Muscle of back (tissue), 13 donors: ENCODE measurements around the gene IL4I1. TPM values are rescaled to one million over a fixed set of nuclear protein-coding genes. Genes with fewer than 3 reads are reported as not detected.
"Not testable (repeated sequence)": the region's sequence is repeated elsewhere in the genome, so short reads cannot be mapped to it uniquely, and the experiment has no call there.

ENCODE experiments used
- DNase-seq, 3 donors: peaks; one replicate each; pipeline versions ENCODE4 v3.0.0 to v3.0.0-alpha.2; 2013
- long read RNA-seq, 9 donors: transcript quantifications; one replicate each; lab custom pipeline, GENCODE V29; 2026
- polyA plus RNA-seq, 10 donors: library from polyadenylated mRNA; unstranded; fragments of 120-200 nt; gene quantifications; one replicate each; pipeline ENCODE4 v1.2.1, GENCODE V29; 2013; ENCODE audit not compliant: insufficient read length in 10 of 10

IL4I1 gene
- 1 to 10 TPM in 3 of 10 donors, under 1 TPM in 7; 0.46 to 1.2 (median 0.81) TPM for polyA plus RNA-seq
- long read RNA-seq, donor 1 = 0 reads
- long read RNA-seq, donor 2 = 0 reads
- long read RNA-seq, donor 3 = 0 reads
- long read RNA-seq, donor 4 = 0 reads
- long read RNA-seq, donor 5, partial matches to known transcripts = 0 of 1 reads
- long read RNA-seq, donor 5, other reads (novel, unspliced or antisense) = 0 of 1 reads
- long read RNA-seq, donor 6 = 0 reads
- long read RNA-seq, donor 7 = 0 reads
- long read RNA-seq, donor 8 = 0 reads
- long read RNA-seq, donor 9 = 0 reads

DNA sequence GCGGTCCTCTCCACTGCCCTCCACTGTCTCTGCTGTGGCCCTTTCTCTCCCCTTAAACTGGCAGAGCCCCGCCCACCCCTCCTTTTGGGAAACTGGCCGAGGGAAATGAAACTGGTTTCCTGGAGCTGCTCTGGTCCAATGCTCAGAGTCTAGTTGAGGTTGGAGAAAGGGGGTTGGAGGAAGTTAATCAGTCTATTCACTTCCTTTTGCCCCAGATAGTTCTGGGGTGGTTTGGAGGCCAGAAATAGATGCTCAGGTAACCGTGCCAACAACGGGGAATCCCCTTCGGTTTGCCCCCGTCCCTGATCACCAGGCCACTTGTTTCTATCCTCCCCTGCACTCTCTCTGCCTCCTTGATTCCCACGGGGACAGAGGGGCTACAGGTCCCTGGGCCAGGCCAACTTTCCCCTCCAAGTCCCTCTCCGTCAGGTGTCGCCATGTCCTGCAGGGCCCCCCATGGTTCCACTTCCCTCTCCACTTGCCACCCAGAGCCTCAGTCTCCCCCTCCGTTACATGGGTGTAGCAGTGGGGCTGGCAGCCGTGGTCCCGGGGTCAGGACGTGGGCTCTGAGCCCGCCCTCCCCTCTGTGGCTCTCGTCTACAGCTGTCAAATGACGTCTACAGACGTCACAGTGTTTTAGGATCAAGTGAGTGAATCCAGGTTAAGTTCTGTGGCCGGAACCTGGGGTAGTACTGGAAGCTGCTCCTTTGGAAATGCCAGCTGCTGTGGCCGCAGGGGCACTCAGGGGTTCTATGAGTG lies at the start of gene IL4I1:
Gene IL4I1, minus strand, starts transcription at position 25 of the 759 bp plus-strand sequence. CDS start 727 bp downstream, outside the sequence.
- DNase-seq = no peak

- no peak for DNase-seq
Observed at GRCh38 chr19:49946415-49946814, 49.7 kb upstream of the IL4I1 start.

- DNase-seq = not testable (repeated sequence)
Observed at GRCh38 chr19:49944567-49944966, 47.9 kb upstream of the IL4I1 start.

GRCh38 chr19:49940482-49940791 lies 43.8 kb upstream of the IL4I1 start:
- no peak for DNase-seq

DNA sequence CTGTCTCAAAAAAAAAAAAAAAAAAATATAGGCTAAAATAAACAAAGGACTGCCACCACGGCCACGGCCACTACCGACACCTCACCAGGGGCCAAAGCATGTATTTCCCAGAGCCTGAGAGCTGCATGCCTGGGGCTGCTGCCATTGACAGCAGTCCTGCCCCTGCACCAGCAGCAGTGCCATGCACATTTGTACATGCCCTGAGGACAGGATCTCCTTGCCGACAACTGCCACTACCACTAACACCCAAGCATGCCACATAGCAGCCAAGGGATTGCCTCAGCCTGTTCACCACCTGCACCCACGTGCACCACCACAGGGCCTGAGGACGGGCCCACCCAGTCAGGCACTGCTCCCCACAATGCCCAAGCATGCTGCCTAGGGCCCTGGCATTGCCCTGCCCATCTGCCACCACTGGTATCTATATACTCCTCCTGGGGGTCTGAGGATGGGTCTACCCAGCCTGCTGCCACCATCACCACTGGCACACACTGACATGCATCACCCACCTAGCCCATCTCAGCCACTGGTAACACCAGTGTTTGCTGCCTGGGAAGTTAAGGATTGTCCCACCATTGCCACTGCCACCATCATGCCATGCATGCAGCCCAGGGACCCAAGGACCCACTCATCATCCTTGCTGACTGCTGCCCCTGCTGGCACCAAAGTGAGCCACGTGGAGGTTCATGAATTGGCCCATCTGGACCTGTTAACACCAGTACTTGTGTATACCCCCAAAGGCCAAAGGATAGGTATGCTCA lies 43.2 kb upstream of the IL4I1 start:
- no peak for DNase-seq

- DNase-seq = no peak
Observed at GRCh38 chr19:49938662-49939061, 42.0 kb upstream of the IL4I1 start.

DNA sequence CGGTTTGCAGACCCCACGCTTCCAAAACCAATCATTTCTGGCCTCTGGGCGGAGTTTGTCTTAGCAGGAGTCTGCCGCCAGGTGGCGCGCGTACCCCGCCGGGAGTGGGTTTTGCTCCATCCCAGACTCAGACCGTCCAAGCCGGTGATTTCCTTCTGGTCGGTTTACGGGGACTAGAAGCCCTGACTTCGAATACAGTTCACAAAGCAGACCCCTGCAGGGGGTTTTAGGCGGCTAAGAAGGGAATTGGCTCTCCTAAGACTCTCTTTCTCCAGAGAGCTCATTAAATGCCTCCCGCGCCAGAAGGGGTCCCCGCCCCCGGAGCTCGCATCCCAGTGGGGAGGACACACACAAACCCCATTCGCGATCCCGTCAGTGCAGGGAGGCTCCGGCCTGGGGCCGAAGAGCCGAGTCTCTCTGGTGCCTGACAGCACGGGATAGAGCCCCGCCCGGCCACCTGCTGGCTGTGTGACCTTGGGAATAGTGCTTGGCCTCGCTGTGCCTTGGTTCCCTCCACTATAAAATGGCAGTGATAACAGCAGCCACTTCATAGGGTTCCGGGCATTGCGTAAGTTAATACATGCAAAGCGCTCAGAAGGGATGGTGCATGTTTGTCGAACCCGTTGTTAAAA lies 41.2 kb upstream of the IL4I1 start:
- DNase-seq = peak; percentile 58 to 86 (median 84)

DNA sequence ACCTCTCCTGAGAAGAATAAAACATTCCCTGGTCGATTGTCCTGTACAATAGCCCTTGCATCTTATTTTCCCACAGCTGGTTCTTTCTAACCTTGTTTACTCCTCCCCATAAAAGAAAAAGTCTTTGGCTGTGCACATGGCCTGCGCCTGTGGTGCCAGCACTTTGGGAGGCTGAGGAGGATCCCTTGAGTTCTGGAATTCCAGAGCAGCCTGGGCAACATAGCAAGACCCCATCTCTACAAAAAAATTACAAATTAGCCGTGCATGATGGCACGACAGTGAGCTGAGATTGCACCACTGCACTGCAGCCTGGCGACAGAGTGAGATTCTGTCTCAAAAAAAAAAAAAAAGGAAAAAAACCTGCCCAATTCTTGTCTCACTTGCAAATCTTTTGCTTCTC lies 39.9 kb upstream of the IL4I1 start:
- DNase-seq = no peak

GRCh38 chr19:49933643-49934042 lies 37.0 kb upstream of the IL4I1 start:
- no peak for DNase-seq

DNA sequence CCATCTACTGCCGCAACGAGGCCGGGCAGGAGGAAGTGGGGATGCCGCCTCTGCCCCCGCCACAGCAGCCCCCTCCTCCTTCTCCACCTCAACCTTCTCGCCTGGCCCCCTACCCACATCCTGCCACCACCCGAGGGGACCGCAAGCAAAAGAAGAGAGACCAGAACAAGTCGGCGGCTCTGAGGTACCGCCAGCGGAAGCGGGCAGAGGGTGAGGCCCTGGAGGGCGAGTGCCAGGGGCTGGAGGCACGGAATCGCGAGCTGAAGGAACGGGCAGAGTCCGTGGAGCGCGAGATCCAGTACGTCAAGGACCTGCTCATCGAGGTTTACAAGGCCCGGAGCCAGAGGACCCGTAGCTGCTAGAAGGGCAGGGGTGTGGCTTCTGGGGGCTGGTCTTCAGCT lies 36.0 kb upstream of the IL4I1 start:
- DNase-seq = no peak

DNA sequence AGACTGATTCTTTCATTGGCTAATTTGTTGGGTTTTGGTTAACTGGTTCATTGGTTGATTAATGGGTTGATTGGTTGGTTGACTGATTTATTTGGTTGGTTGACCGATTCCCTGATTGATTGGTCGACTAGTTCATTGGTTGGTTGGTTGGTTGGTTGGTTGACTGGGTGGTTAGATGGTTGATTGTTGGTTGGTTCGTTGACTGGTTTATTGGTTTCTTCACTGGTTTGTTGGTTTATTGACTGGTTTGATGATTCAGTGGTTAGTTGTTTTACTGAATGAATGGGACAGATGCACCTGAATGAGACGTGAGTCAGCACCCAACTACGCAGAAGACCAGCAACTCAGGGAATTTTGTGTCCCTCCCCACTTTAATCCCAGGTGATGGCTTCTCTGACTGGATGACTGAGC lies 35.4 kb upstream of the IL4I1 start:
- no peak for DNase-seq

GRCh38 chr19:49931293-49932040 lies 34.8 kb upstream of the IL4I1 start:
- DNase-seq = no peak

DNA sequence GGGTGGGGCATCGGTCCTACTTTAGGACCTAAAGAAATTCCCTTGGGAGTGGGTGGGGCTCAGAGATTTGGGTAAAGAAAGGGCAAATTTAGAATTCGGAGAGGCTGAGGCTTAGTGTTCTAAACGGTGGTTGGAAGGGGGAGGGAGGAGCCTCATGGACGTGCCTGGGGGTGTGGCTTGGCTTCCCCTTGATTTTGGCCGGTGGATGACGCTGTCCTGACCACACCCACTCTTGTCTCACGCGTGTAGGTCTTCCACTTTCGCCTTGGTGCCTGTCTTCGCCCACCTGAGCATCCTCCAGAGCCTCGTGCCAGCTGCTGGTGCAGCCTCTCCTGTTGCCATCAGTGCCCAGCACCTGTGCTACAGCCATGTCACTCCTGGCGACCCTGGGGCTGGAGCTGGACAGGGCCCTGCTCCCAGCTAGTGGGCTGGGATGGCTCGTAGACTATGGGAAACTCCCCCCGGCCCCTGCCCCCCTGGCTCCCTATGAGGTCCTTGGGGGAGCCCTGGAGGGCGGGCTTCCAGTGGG lies 33.9 kb upstream of the IL4I1 start:
- DNase-seq = no peak

- peak; percentile 93 to 98 (median 93) for DNase-seq
Observed at GRCh38 chr19:49929611-49930482, 33.2 kb upstream of the IL4I1 start.

- DNase-seq = peak; percentile 49 to 98 (median 96)
Observed at GRCh38 chr19:49929121-49929610, 32.5 kb upstream of the IL4I1 start, which contains the start of the genes ATF5 and NUP62. ATF5 (plus strand) TSS chr19:49929205; CDS start chr19:49930851, 1,646 bp downstream. NUP62 (minus strand) TSS chr19:49929504; CDS start chr19:49909807, 19,697 bp downstream.

DNA sequence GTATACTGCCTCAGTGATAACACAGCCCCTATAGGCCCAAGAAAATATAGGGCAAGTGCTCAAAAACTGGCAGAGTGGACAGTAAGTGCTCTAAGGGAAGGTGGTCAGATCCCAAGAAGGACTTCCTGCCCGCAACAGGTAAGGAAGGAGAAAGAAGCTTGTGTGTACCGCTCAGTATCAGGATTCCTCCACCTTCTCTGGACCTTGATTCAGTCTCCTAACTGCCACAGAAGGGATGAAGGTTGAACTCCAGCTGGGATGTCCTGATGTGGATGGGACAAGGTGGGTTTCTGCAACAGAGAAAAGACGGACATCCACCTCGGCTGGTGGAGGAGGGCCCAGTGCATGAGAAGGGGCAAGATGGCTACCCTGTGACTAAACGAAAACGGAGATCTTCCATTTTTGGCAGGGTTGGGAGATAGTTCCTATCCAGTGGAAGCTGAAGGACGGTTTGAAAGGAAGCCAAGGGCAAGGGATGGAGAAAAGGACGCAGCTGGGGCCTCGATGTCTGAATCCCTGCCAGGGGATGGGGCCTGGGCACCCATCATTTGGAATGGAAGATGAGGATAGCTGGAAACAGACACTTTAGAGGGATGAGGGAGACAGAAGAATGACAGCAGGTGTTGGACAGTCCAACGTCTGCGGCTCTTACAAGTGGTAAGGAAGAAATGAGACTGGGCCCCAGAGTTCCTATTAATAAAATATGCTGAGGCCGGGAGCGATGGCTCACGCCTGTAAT lies 31.0 kb upstream of the IL4I1 start:
- no peak for DNase-seq

GRCh38 chr19:49926515-49926914 lies 29.8 kb upstream of the IL4I1 start:
- no peak for DNase-seq

DNA sequence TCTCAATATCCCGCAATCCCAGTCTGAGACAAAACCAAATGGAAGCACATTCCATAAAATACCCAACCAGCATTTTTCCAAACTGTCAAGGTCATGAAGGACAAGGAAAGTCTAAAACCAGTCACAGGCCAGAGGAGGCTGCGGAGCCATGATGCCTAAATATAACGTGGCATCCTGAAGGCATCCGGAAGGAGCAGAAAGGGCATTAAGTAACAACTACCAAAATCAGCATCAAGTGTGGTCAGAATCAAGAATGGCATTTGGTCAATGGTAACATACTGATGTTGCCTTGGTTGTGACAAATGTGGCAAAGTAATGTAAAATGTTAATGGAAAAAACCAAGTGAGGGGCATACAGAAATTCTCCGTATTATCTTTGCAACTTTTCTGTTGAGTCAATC lies 28.8 kb upstream of the IL4I1 start:
- DNase-seq = no peak

DNA sequence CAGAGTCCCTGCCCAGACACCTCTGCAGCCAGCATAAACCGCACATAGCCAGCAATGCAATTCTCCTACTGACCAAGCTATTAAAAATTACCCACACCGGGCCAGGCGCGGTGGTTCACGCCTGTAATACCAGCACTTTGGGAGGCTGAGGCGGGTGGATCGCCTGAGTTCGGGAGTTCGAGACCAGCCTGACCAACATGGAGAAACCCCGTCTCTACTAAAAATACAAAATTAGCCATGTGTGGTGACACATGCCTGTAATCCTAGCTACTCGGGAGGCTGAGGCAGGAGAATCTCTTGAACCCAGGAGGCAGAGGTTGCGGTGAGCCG lies 28.2 kb upstream of the IL4I1 start:
- not testable (repeated sequence) for DNase-seq
